Measurements from ENCODE around the gene CFAP77. TPM values are rescaled to one million over a fixed set of nuclear protein-coding genes. Genes with fewer than 3 reads are reported as not detected.

CFAP77 gene
- not detected in 2 replicates for total RNA-seq

DNA sequence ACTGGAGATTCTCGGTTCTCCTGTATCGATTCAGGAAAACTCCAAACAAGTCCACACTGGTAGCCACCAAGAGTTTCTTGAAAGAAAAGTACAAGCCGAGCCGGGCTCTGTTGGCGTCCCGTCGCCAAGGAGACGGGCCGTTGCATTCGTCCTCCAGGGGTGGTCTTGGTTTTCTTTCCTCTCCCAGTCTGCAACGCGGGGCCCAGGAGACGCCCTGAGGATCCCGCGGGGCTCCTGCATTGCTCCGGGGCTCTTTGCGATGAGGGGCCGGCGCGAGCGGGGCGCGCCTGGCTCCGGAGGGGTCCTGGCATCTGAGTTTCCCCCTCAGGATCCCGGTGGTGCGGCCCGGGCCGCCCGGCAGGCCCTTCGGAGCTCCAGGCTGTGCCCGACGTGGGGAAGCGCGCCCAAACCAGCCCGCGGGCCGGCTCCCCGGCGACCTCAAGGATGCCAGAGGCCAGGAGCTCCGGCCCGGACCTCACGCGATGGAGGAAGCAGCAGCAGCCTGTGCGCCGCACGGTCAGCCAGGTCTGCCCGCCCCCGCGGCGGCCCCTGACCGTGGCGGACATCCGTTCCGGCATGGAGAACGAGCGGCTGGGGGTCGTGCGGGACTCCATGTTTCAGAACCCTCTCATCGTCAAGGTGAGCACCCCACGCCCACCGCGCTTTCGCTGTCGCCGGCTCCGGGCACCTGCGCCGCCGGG, at the start of gene CFAP77:
TSS of gene CFAP77 (plus strand) at position 384 of the 701 bp plus-strand sequence. CDS start at position 445, 61 bp downstream.
- peak; percentile 35 for DNase-seq (ENCODE audit: low read depth)
- no peaks in the 10 kb centered on the region for H3K36me3 ChIP-seq (ENCODE audit: control insufficient read depth, insufficient read depth, low read length)
- TF ChIP-seq, protein P1, sequence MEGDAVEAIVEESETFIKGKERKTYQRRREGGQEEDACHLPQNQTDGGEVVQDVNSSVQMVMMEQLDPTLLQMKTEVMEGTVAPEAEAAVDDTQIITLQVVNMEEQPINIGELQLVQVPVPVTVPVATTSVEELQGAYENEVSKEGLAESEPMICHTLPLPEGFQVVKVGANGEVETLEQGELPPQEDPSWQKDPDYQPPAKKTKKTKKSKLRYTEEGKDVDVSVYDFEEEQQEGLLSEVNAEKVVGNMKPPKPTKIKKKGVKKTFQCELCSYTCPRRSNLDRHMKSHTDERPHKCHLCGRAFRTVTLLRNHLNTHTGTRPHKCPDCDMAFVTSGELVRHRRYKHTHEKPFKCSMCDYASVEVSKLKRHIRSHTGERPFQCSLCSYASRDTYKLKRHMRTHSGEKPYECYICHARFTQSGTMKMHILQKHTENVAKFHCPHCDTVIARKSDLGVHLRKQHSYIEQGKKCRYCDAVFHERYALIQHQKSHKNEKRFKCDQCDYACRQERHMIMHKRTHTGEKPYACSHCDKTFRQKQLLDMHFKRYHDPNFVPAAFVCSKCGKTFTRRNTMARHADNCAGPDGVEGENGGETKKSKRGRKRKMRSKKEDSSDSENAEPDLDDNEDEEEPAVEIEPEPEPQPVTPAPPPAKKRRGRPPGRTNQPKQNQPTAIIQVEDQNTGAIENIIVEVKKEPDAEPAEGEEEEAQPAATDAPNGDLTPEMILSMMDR (IDR thresholded peaks at IDR 0.05; ENCODE audit: insufficient read depth, low read length, severe bottlenecking): no peak
- FAIRE-seq: no peak
- peaks cover 14% of the 10 kb centered on the region for H3K27me3 ChIP-seq (ENCODE audit: control insufficient read depth, insufficient read depth, low read length)
- peak within 1 kb of the TSS; percentile 36 for H3K4me3 ChIP-seq (ENCODE audit: low read depth, low read length)

DNA sequence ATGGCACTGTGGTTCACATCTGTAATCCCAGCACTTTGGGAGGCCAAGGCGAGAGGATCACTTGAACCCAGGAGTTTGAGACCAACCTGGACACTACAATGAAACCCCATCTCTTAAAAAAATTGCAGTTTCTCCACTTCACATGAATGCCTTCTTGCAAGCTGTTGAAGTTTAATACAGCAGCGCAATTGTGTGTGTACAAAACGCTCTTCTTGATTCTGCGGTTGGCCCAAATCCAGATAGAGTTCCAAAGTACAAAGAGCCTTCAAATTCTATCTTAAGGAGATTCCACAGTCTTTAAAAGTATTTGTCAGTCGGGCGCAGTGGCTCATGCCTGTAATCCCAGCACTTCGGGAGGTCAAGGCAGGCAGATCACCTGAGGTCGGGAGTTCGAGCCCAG, 45.9 kb upstream of the CFAP77 start:
- FAIRE-seq: no peak
- Histone ChIP-seq H3K36me3 (ENCODE audit: control insufficient read depth, insufficient read depth, low read length) (no peaks in the 10 kb centered on the region), H3K4me3 (ENCODE audit: low read depth, low read length) (no peak overlapping the region), H3K27me3 (ENCODE audit: control insufficient read depth, insufficient read depth, low read length) (no peaks in the 10 kb centered on the region)
- TF ChIP-seq, protein P1 (IDR thresholded peaks at IDR 0.05; ENCODE audit: insufficient read depth, low read length, severe bottlenecking): no peak
- DNase-seq (ENCODE audit: low read depth): no peak

- DNase-seq (ENCODE audit: low read depth): no peak
- Histone ChIP-seq H3K36me3 (ENCODE audit: control insufficient read depth, insufficient read depth, low read length) (no peaks in the 10 kb centered on the region), H3K4me3 (ENCODE audit: low read depth, low read length) (no peak overlapping the region), H3K27me3 (ENCODE audit: control insufficient read depth, insufficient read depth, low read length) (no peaks in the 10 kb centered on the region)
- TF ChIP-seq, protein P1 (IDR thresholded peaks at IDR 0.05; ENCODE audit: insufficient read depth, low read length, severe bottlenecking): no peak
- no peak for FAIRE-seq
These were observed 44.0 kb upstream of the CFAP77 start for GRCh38 chr9:132365986-132366385.

GRCh38 chr9:132366481-132366880, 43.5 kb upstream of the CFAP77 start:
- TF ChIP-seq, protein P1 (IDR thresholded peaks at IDR 0.05; ENCODE audit: insufficient read depth, low read length, severe bottlenecking): no peak
- DNase-seq (ENCODE audit: low read depth) (no peak), FAIRE-seq (no peak)
- Histone ChIP-seq H3K4me3 (ENCODE audit: low read depth, low read length) (no peak overlapping the region), H3K36me3 (ENCODE audit: control insufficient read depth, insufficient read depth, low read length) (no peaks in the 10 kb centered on the region), H3K27me3 (ENCODE audit: control insufficient read depth, insufficient read depth, low read length) (no peaks in the 10 kb centered on the region)

- no peak for FAIRE-seq
- Histone ChIP-seq H3K4me3 (ENCODE audit: low read depth, low read length) (no peak overlapping the region), H3K27me3 (ENCODE audit: control insufficient read depth, insufficient read depth, low read length) (no peaks in the 10 kb centered on the region), H3K36me3 (ENCODE audit: control insufficient read depth, insufficient read depth, low read length) (no peaks in the 10 kb centered on the region)
- TF ChIP-seq, protein P1 (IDR thresholded peaks at IDR 0.05; ENCODE audit: insufficient read depth, low read length, severe bottlenecking): no peak
- peak; percentile 39 for DNase-seq (ENCODE audit: low read depth)
These were observed 42.2 kb upstream of the CFAP77 start for GRCh38 chr9:132367613-132368313.

All from bronchial epithelial cell (primary cell).